ENCODE measurements around the gene PVALEF. TPM values are rescaled to one million over a fixed set of nuclear protein-coding genes. Genes with fewer than 3 reads are reported as not detected.

PVALEF gene
- total RNA-seq, 4 donors from 2014 or later = not detected

DNA sequence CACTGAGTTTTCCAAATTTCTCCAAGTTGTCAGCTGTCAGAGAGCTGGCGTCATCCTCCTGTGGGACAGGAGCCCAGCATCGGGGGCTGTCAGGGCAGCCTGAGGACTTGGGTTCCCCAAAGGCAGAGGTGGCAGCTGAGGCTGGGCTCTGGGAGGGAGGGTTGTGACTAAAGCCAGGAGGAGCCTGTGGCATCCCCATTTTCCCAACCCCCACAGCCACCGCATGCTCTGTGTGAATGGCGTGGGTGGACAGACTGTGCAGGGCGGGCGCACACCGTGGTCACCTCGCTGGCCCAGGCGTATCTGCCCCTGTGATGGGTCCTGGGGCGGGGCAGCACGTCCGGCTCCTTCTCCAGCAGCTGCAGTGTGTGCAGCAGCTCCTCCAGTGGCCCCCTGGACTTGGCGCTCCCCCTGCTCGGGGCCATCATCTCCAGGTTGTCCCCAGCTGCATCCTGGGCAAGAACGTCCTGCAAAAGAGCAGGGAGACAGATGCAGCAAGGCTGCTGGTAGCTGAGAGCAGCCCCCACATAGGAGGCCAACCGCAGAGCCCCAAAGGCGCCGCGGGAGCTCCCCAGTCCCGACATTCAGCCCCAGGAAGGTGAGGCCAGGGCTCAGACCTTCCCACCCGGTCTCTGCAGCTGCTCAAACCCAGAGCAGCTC, 32.7 kb downstream of the PVALEF start:
- peaks cover 0 to 58% (median 30%) of the 10 kb centered on the region in 4 donors for H3K36me3 ChIP-seq
- intact Hi-C loops (cut with DNase I) = loop anchor here (5.0 kb wide), 1 partner anchor 56 kb away; no protein-coding TSS in a partner anchor
- H3K27ac ChIP-seq (replicated peaks in 1 of 4) = no peak overlapping the region
- H3K4me1 ChIP-seq = peaks cover 9 to 19% (median 12%) of the 10 kb centered on the region in 4 donors
- WGBS = no CpG with 5 or more reads among the region's 21 CpGs
- no peaks in the 10 kb centered on the region for H3K27me3 ChIP-seq
- H3K4me3 ChIP-seq = no peak overlapping the region
- TF ChIP-seq POLR2AphosphoS5 (IDR thresholded peaks at IDR 0.05) = no peak
- TF ChIP-seq EP300 (IDR thresholded peaks at IDR 0.05) = no peak
- TF ChIP-seq, protein P1, sequence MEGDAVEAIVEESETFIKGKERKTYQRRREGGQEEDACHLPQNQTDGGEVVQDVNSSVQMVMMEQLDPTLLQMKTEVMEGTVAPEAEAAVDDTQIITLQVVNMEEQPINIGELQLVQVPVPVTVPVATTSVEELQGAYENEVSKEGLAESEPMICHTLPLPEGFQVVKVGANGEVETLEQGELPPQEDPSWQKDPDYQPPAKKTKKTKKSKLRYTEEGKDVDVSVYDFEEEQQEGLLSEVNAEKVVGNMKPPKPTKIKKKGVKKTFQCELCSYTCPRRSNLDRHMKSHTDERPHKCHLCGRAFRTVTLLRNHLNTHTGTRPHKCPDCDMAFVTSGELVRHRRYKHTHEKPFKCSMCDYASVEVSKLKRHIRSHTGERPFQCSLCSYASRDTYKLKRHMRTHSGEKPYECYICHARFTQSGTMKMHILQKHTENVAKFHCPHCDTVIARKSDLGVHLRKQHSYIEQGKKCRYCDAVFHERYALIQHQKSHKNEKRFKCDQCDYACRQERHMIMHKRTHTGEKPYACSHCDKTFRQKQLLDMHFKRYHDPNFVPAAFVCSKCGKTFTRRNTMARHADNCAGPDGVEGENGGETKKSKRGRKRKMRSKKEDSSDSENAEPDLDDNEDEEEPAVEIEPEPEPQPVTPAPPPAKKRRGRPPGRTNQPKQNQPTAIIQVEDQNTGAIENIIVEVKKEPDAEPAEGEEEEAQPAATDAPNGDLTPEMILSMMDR (IDR thresholded peaks at IDR 0.05) = no peak
- no peak for TF ChIP-seq POLR2A (IDR thresholded peaks at IDR 0.05; ENCODE audit: low read depth)
- H3K9me3 ChIP-seq = no peaks in the 10 kb centered on the region
- DNase-seq (ENCODE audit: extremely low spot score) = no peak

DNA sequence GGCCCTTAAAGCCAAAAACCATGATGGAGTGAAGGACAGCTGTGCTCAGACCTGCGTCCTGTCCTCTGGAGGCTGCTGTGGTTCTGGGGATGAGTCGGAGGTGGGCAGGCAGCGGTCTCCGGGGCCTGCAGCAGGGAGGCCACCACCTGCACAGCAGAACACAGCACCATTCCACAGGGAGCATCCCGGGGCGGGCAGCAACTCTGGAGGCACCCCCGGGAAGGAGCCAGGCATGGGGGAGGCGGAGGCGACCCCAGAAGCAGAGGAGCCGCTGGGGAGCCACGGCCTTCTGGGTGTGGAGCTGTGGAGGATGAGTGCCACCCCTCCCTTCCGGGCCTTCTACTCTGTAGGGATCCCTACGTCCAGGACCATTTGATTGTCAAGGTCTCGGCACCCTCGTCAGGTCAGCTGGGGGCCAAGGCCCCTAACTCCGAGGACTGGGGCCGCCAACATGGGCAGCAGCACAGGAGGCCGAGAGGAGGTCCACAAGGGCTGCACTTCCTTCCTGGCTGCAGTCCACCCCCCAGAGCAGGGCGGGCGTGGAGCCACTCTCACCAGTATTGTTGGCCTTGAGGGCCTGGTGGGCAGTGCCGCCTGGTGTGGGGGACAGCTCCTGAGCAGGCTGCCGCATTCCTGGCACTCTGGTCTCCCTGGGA, 33.6 kb downstream of the PVALEF start:
- H3K27ac ChIP-seq (replicated peaks in 1 of 4) = no peak overlapping the region
- no peaks in the 10 kb centered on the region for H3K9me3 ChIP-seq
- DNase-seq (ENCODE audit: extremely low spot score) = no peak
- H3K4me3 ChIP-seq = no peak overlapping the region
- TF ChIP-seq POLR2AphosphoS5 (IDR thresholded peaks at IDR 0.05) = no peak
- H3K4me1 ChIP-seq = peaks cover 9 to 19% (median 12%) of the 10 kb centered on the region in 4 donors
- WGBS = 97% methylated on average over 16 of the region's 22 CpGs
- H3K36me3 ChIP-seq = peaks cover 0 to 60% (median 39%) of the 10 kb centered on the region in 4 donors
- H3K27me3 ChIP-seq = no peaks in the 10 kb centered on the region
- intact Hi-C loops (cut with DNase I) = loop anchor here (5.0 kb wide), 1 partner anchor 57 kb away; no protein-coding TSS in a partner anchor

DNA sequence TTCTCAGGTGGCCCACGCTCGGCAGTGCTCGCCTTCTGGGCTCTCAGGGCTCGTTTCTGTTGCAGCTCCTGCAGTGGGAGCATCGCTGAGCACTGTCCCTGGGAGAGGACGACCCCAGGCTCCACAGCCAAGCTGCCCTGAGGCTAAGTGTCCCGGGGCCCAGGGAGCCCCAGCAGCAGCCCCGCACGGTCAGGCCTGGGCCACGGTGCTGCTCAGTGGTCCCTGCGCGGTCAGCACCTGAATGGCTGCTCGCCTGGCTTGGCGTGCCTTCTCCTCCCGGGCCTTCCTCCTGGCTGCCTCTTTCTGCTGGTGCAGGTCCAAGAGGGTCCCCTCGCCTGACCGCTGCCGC, 34.1 kb downstream of the PVALEF start:
- intact Hi-C loops (cut with DNase I) = loop anchor here (5.0 kb wide), 1 partner anchor 57 kb away; no protein-coding TSS in a partner anchor
- H3K36me3 ChIP-seq = peaks cover 0 to 64% (median 40%) of the 10 kb centered on the region in 4 donors
- no peak for DNase-seq (ENCODE audit: extremely low spot score)
- WGBS = 89% methylated on average over 3 of the region's 18 CpGs
- peaks cover 9 to 19% (median 12%) of the 10 kb centered on the region in 4 donors for H3K4me1 ChIP-seq
- H3K4me3 ChIP-seq = no peak overlapping the region
- H3K9me3 ChIP-seq = no peaks in the 10 kb centered on the region
- no peak for TF ChIP-seq EP300 (IDR thresholded peaks at IDR 0.05)
- TF ChIP-seq, protein P1 (IDR thresholded peaks at IDR 0.05) = no peak
- TF ChIP-seq POLR2A (IDR thresholded peaks at IDR 0.05; ENCODE audit: low read depth) = no peak
- no peak for TF ChIP-seq POLR2AphosphoS5 (IDR thresholded peaks at IDR 0.05)
- no peak overlapping the region for H3K27ac ChIP-seq (replicated peaks in 1 of 4)
- no peaks in the 10 kb centered on the region for H3K27me3 ChIP-seq

DNA sequence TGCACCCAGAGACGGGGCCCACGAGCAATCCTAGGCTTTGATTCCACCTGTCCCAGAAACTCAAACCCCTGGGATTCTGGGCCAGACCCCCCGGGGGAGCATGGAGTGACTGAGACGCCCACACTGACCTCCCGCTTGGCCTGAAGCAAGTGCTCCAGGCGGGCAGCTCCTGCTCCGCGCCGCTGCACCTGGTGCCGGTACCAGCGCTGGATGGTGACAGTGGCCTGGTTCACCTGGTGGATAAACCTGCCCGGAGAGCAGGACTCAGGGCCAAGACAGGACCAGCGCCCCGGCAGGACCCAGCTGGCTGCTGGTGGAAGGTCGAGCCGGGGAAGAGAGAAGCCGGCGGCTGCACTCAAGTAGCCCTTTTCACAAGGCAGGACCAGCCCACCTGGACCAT, 34.9 kb downstream of the PVALEF start:
- intact Hi-C loops (cut with DNase I) = no loop called here
- Histone ChIP-seq H3K9me3 (no peaks in the 10 kb centered on the region), H3K27ac (replicated peaks in 1 of 4) (no peak overlapping the region), H3K36me3 (peaks cover 0 to 66% (median 42%) of the 10 kb centered on the region in 4 donors), H3K4me1 (peaks cover 9 to 15% (median 12%) of the 10 kb centered on the region in 4 donors), H3K4me3 (no peak overlapping the region), H3K27me3 (no peaks in the 10 kb centered on the region)
- WGBS = 87% methylated on average over 3 of the region's 18 CpGs
- no peak for DNase-seq (ENCODE audit: extremely low spot score)
- TF ChIP-seq, protein P1 (IDR thresholded peaks at IDR 0.05) = no peak
- TF ChIP-seq POLR2AphosphoS5 (IDR thresholded peaks at IDR 0.05) (no peak), POLR2A (IDR thresholded peaks at IDR 0.05; ENCODE audit: low read depth) (no peak)

Data from esophagus muscularis mucosa (tissue), 4 donors.